GM18858 (cell line): ENCODE measurements around the gene MCHR1.
"Not testable (repeated sequence)": the region's sequence is repeated elsewhere in the genome, so short reads cannot be mapped to it uniquely, and the experiment has no call there.

Source experiments
- ATAC-seq: cut with Tn5 transposase; IDR thresholded peaks from one replicate; pipeline ENCODE4 v1.9.1; 2021; ENCODE audit not compliant: unreplicated experiment

Gene MCHR1

DNA sequence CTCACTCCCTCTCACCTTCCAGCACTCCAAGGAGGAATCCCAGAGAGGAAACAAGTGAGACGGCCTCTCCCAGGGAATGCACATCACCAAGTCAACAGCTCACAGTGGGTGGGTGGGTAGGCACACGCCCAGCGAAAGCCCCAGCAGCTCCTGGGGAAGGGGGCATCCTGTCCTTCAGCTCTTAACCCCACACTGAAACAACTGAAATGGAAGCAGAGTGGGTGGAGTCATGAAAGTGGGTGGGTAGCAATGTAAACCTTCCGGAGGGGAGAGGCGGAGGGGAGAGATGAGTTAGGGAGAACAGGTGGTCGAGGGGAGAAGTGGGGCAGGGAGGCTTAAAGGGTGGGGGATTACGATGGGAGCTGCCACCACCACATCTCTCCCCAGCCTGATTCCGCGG is 5.4 kb downstream of the MCHR1 start:
- ATAC-seq = no peak

DNA sequence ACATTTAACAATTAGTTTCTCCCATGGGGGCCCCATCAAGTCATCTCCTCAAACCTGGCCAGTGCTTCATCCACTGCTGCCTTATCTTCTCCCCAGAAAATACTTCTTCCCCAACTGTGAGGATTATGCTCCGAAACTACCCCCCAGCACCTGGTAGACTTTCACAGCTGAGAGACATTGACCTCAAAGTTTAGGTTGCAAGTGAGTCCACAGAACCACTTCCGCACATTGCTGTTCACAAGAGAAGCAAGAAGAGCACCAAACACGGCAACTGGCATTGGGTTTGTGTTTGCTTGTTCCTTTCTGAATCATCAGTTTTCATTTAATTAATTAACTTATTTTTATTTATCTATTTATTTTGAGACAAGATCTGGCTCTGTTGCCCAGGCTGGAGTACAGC is 6.1 kb downstream of the MCHR1 start:
- ATAC-seq = no peak

DNA sequence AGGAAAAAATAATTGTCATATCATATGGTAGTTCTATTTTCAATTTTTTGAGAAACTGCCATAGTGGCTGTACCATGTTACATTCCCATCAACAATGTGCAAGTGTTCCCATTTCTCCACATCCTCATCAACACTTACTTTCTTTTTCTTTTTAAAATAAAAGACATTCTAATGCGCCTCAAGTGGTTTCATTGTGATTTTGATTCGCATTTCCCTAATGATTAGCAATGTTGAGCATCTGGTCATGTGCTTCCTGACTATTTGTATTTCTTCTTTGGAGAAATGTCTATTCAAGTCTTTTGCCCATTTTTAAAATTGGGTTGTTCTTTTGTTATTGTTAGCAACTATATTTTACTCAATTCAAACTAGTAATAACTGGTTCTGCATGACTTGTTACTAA is 8.4 kb downstream of the MCHR1 start:
- ATAC-seq = no peak

DNA sequence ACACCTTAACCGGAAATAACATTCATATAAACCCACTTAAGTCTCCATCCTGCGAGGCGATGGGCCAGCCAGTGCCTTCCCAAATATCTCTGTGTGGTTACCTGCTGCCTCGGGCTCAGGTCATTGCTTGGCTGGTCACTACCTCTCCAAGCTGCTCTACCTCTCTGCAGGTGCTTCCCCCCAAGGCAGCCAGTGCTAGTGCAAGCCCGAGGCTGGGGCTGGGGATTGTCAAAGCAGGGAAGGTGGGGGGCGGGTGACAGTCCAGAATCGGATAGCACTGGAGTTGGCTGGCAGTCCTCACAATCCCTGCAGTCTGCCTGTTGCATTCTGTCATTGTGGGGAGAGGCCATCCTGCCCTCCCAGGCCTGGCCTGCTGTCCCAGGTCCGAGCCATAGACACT is 11.1 kb downstream of the MCHR1 start:
- no peak for ATAC-seq

DNA sequence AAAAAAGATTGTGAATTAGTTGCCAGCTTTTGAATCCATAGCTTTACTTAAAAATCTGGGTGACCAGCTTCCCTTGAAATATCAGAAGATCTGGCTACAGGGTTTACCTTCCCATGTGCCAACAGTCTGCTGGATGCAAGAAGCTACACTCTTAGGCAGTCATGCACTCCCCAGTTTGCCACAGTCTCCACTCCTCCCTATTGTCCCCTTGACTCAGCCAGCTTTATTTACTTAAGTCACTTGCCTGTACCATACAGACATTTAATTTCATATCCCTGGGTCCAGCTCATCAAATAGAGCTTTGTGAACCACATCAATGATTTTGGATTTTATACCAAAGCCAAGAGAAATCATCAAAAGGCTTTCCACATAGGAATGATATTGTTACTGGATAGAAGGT is 12.2 kb downstream of the MCHR1 start:
- no peak for ATAC-seq

DNA sequence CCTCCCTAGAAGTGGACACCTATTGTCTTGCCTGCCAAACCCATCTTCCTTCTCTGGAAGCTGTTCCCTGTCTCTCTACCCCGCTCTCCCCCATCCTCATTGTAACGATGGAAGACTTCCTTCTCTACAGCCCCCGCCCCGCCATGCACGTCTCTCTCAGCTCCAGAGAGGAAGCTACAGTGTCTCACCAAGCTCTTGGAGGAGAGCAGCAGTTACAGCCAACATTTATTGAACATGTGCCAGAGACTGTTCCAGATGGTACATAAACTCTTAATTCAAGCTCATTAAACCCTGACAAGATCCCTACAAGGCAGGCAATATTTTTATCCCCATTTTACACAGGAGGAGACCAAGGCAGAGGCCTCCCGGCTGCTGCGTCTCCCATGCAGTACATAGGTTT is 15.1 kb downstream of the MCHR1 start:
- no peak for ATAC-seq

DNA sequence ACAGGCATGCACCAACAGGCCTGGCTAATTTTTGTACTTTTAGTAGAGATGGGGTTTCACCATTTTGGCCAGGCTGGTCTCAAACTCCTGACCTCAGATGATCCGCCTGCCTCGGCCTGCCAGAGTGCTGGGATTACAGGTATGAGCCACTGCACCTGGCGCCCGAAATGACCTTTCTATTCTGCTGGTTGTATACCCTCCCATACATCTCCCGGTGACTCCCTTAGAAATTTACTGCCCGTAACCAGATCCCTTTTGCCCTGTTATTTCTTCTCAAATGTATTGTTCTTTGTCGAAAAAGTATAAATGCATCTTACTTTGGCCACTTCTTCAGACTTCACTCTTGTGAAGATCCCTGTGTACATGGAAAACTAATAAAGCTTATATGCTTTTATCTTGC is 22.0 kb downstream of the MCHR1 start:
- no peak for ATAC-seq

DNA sequence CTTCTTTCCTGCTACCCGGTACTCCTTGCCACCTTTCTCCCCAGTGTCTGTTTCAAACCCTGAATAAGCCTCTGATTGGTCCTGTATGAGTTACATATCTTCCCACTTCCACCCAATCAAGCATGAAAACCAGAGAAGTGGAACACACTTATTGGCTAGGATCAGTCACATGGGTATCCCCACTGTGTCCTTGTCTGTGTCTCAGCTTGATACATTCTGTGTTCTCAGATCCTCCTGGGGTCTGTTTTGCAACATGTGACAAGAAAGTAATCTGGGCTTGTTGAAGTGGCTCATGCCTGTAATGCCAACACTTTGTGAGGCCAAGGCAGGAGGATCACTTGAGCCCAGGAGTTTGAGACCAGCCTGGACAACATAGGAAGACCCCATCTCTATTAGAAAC is 23.9 kb downstream of the MCHR1 start:
- no peak for ATAC-seq

DNA sequence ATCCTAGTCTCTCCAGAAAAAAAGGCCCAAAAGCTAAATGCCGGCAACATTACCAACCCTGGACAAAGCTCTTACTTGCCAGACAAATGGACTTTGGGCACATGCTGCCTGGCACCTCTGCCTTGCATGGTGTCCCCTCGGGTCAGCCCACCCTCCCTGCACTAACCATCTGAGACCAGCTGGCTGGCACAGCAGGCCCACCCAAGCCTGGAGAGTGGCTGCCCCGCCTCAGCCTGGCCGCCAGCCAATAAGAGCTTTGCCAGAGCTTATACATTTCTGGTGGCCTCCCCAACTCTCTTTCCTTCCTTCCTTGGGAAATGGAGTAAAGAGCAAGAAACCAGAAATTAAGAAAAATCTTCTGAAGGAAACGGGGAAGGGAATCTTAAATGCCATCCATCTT is 24.5 kb downstream of the MCHR1 start:
- no peak for ATAC-seq

DNA sequence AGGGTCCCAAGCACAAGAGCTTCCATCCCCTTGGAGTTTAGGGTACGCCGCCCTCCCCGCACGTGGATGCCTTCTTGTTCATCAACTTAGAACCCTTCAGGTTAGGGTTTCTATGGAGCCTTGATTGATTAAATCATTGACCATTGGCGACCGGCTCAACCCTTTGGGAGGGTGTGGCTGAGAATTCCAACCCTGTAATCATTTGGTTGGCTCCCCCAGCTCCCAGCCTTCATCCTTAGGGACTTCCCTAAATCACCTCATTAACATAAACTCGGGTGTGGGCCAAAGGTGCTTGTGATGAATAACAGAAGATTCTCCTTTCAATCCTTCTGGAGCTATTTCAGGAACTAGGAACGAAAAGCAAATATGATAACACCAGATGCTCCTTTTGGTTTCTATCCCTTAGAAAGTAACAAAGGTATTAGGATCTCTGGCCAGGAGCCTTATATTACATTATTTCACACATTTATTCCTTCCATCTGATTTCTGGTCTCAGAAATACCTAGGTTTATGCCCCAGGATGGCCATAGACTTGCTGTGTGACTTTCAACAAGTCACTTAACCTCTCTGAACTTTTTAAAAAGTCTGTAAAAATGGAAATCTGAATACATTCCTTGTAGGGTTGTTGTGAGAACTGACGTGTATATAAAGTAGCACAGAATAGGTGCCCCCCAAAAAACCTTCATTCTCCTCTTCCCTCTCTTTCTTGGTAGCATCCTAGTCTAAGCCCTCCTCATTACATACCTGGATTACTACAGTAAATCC is 26.8 kb downstream of the MCHR1 start:
- no peak for ATAC-seq

DNA sequence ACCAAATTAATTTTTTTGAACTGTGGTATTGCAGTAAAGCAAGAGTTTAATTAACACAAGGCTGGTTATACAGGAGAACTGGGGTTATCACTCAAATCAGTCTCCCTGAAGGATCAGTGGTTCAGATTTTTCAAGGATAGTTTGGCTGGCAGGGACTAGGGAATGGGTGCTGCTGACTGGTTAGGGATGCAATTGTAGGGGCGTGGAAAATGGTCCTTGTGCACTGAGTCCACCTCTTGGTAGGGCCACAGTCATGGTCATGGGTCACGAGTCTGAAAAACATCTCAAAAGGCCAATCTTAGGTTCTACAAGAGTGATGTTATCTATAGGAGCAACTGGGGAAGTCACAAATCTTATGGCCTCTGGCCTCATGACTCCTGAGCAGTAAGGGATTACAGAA is 27.9 kb downstream of the MCHR1 start:
- ATAC-seq = no peak

DNA sequence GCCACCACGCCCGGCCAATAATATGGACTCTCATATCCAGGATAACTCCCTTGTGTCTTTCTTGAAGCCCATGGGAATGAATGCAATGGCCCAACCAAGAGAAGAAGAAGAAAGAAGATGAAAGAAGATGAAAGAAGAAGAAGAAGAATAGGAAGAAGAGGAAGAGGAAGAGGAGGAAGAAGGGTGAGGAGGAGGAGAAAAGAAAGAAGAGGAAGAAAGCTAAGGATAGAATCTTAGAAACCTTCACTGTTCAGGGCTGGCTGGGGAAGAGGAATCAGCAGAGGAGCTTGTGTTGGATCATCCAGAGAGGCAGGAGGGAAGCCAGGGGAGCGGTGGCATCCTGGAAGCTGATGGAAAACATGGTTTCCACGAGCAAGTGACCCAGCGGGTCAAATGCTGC is 28.9 kb downstream of the MCHR1 start:
- no peak for ATAC-seq

DNA sequence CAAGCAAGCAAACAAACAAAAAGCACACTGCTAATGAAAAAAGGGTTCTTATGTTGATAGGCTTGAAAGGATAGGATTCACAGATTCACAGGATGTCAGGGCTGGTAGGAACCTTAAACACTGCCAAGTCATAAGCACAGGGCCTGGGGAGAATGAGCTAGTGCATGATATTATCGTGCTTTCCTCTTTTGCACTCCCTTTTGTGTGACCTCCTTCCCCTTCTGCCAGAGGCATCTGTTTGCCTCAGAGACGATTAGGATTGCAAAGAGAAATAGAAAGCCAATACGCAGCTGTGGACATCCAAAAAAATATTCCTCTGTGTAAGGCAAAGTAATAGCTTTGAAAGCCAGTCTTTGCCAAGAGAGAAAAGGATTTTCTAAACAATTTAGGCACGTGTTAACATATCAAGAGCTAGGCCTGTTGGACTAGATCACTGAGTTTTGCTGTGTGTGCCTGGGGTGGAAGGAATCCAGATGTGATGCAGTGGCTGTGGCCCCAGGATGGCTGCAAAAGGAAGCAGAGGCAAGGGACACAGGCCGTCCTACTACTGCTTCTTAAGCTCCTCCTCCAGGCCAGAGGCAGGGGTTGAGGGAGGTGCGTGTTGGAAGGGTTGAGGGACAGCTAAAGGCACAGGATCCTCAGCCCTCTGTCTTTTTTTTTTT is 30.6 kb downstream of the MCHR1 start:
- ATAC-seq = no peak

DNA sequence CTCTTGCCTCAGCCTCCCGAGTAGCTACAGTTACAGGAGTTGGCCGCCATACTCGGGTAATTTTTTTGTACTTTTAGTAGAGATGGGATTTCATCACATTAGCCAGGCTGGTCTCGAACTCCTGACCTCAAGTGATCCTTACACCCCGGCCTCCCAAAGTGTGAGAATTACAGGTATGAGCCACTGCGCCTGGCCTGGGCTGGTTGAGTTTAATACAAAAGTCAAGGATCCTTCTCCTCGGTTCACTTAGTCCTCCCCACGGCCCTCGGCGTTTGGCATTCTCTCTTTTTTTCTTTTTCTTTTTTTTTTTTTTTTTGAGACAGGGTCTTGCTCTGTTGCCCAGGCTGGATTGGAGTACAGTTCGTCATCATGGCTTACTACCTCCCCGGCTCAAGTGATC is 33.0 kb downstream of the MCHR1 start:
- no peak for ATAC-seq

DNA sequence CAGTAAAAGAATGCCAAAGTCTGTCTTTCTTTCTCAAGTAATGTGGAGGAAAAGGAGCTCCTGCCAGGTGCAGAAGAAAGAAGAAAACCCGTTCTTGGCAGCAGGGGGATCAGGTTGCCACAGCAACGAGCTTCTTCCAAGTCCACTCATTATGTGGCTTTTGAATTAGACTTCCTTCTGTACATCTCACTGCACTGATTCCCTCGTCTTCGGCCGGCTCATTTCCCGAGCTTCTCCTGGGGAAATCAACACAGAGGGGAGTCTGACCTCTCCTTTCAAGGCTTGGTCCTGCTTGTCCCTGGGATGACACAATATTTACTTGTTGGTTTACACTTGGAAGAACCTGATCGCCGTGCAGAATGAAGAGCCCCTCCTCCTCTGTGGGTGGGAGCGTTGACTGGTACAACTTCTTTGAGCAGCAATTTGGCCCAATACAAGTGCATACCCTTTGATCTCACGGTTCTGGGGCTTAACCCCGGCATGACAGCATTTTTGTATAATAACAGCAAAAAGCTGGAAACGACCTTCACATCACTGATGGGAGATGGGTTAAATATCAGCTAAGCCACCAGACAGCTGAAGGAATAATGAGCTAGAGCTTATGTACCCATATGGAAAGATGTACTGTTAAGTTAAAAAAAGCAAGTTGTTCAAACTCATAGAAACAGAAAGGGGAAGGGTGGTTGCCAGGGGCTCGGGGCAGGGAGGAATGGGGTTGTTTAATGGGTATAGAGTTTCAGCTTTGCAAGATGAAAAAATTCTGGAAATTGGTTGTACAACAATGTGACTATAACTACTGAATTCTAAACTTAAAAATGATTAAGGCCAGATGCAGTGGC is 35.4 kb downstream of the MCHR1 start:
- no peak for ATAC-seq

DNA sequence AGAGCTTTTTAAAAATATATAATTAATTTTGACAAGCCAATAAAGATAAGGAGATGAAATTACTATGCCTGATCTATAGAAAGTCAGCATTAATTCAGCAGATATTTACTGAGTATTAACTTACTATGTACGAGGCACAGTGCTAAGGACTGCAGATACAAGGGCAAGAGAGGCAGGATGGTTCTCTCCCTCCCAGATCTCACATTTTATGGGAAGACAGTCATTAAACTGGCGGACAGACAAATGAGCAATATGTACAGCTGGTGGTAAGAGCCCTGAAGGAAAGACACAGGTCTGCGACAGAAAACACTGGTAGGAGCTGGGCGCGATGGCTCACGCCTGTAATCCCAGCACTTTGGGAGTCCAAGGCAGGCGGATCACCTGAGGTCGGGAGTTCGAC is 36.8 kb downstream of the MCHR1 start:
- no peak for ATAC-seq

DNA sequence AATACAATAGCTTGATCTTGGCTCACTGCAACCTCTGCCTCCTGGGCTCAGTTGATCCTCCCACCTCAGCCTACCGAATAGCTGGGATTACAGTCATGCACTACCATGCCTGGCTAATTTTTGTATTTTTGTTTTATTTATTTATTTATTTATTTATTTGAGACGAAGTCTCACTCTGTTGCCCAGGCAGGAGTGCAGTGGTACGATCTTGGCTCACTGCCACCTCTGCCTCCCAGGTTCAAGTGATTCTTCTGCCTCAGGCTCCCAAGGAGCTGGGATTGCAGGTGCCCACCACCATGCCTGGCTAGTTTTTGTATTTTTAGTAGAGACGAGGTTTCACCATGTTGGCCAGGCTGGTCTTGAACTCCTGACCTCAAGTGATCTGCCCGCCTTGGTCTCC is 38.4 kb downstream of the MCHR1 start:
- ATAC-seq = not testable (repeated sequence)

DNA sequence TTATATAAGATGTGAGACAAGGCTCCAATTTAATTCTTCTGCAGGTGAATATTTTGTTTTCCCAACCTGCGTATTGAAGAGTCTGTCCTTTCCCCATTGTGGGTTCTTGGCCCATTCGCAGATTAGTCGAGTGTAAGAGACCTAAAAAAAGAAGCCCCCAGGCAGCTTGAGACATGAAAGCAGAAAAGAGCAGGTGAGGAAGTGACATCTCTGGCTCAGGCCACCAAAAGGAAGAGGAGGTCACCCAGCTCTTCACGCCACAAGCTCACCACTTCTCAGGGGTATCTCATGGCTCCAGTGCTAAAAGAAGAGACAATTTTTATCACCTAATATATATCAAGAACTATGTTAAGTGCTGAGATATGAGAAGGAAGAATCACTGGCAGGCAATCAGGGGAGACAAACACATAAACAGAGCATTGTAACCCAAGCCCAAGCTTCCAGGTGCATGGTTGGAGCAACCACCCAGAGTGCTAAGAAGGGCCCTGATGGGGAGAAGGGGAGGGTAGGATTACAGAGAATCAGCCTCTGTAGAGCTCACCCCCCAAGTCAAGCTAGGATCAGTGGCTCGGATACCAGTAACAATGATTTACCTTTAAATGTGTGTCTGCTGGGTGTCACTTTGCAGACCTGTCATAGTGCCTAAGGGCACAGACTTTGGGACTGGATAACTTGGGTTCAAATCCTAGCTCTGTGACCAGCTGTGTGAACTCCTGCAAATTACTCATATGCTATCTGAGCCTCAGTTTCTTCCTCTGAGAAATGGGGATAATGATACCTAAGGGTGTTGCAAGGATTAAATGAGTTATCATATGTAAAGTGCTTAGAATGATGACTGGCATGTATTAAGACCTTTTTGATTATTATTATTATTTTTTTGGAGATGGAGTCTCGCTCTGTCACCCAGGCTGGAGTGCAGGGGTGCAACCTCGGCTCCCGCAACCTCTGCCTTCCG is 39.2 kb downstream of the MCHR1 start:
- no peak for ATAC-seq

DNA sequence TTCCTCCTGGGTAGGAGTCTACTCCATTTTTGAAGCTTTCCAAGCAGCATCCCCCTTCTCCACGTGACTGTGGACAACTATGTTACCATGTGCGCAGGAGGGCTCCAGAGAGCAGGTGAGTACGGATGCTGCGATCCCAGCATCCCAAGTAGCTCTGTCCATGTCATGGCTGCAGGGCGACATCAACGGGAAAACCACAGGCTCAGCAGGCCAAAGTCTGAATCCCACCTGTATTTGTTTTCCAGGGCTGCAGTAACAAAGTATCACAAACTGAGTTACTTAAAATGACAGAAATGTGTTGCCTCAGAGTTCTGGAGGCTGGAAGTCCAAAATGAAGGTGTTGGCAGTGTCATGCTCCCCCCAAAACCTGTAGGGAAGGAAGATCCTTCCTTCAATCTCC is 40.3 kb downstream of the MCHR1 start:
- no peak for ATAC-seq

DNA sequence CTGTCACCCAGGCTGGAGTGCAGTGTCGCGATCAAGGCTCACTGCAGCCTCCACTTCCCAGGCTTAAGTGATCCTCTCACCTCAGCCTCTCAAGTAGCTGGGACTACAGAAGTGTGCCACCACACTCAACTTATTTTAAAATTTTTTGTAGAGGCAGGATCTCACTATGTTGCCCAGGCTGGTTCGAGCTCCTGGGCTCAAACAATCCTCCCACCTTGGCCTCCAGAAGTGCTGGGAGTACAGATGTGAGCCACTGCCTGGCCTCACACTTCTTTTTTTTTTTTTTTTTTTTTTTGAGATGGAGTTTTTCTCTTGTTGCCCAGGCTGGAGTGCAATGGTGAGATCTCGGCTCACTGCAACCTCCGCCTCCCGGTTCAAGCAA is 40.9 kb downstream of the MCHR1 start:
- ATAC-seq = not testable (repeated sequence)
